Mesendoderm (in vitro differentiated cells): ENCODE measurements around the gene KDM5A.
"Not testable (repeated sequence)": the region's sequence is repeated elsewhere in the genome, so short reads cannot be mapped to it uniquely, and the experiment has no call there.

Experiments used
- DNase-seq: peaks from one replicate; pipeline ENCODE4 v3.0.0; 2013
- H2AK5ac ChIP-seq: 2 replicates; pipeline ENCODE4 v1.6.1; 2013; ENCODE audit warnings: low read length, inconsistent platforms
- H2BK120ac ChIP-seq: 2 replicates; pipeline ENCODE4 v1.6.1; 2013; ENCODE audit warnings: low read depth, mild to moderate bottlenecking, low read length, moderate library complexity, mixed read lengths
- H2BK15ac ChIP-seq: replicated peaks from 2 replicates; pipeline ENCODE4 v1.6.1; 2013; ENCODE audit warnings: low read depth, mild to moderate bottlenecking, moderate library complexity
- H2BK5ac ChIP-seq: 2 replicates; pipeline ENCODE4 v1.6.1; 2013; ENCODE audit warnings: low read length, inconsistent platforms
- H3K18ac ChIP-seq: 2 replicates; pipeline ENCODE4 v1.6.1; 2013; ENCODE audit warnings: mild to moderate bottlenecking, low read length, mixed read lengths
- H3K23ac ChIP-seq: one replicate; pipeline ENCODE4 v1.6.1; 2013; ENCODE audit warnings: low read length
- H3K27ac ChIP-seq: 2 replicates; pipeline ENCODE4 v1.5.1; 2013; ENCODE audit warnings: low read depth, mild to moderate bottlenecking, inconsistent platforms, low read length, moderate library complexity
- H3K27me3 ChIP-seq: 2 replicates; pipeline ENCODE4 v1.6.1; 2013; ENCODE audit warnings: low read length, control low read depth, mild to moderate bottlenecking, inconsistent platforms; ENCODE audit not compliant: insufficient read depth, poor library complexity
- H3K36me3 ChIP-seq: 2 replicates; pipeline ENCODE4 v1.6.1; 2013; ENCODE audit warnings: low read length, inconsistent platforms; ENCODE audit not compliant: control insufficient read depth, insufficient read depth
- H3K4ac ChIP-seq: one replicate; pipeline ENCODE4 v1.6.1; 2013; ENCODE audit warnings: low read depth, mild to moderate bottlenecking, low read length, moderate library complexity
- H3K4me1 ChIP-seq: 2 replicates; pipeline ENCODE4 v1.6.1; 2013; ENCODE audit warnings: low read depth, low read length, inconsistent platforms; ENCODE audit not compliant: control insufficient read depth
- H3K4me2 ChIP-seq: 2 replicates; pipeline ENCODE4 v1.6.1; 2013; ENCODE audit warnings: low read length
- H3K4me3 ChIP-seq: 2 replicates; pipeline ENCODE4 v1.5.1; 2013; ENCODE audit warnings: mild to moderate bottlenecking, low read length
- H3K56ac ChIP-seq: one replicate; pipeline ENCODE4 v1.6.1; 2013; ENCODE audit warnings: low read length
- H3K79me1 ChIP-seq: 2 replicates; pipeline ENCODE4 v1.6.1; 2013; ENCODE audit warnings: low read length, inconsistent platforms
- H3K79me2 ChIP-seq: 2 replicates; pipeline ENCODE4 v1.6.1; 2013; ENCODE audit warnings: mild to moderate bottlenecking, low read length; ENCODE audit not compliant: control insufficient read depth, insufficient read depth
- H3K9ac ChIP-seq: 2 replicates; pipeline ENCODE4 v1.6.1; 2013; ENCODE audit warnings: low read length, inconsistent platforms
- H4K5ac ChIP-seq: one replicate; pipeline ENCODE4 v1.6.1; 2013; ENCODE audit warnings: low read length
- H4K8ac ChIP-seq: one replicate; pipeline ENCODE4 v1.6.1; 2013; ENCODE audit warnings: low read depth, mild to moderate bottlenecking, control low read depth, low read length, moderate library complexity
- WGBS: extraction: QIAGEN DNeasy Blood & Tissue Kit; methylation state at CpG from one replicate; pipeline ENCODE4 v1.1.7; 2013; ENCODE audit warnings: low lambda C conversion rate, missing lambda C conversion rate; ENCODE audit not compliant: insufficient coverage; ENCODE audit errors: extremely low coverage; 5-methylcytosine and 5-hydroxymethylcytosine counted together

KDM5A gene

DNA sequence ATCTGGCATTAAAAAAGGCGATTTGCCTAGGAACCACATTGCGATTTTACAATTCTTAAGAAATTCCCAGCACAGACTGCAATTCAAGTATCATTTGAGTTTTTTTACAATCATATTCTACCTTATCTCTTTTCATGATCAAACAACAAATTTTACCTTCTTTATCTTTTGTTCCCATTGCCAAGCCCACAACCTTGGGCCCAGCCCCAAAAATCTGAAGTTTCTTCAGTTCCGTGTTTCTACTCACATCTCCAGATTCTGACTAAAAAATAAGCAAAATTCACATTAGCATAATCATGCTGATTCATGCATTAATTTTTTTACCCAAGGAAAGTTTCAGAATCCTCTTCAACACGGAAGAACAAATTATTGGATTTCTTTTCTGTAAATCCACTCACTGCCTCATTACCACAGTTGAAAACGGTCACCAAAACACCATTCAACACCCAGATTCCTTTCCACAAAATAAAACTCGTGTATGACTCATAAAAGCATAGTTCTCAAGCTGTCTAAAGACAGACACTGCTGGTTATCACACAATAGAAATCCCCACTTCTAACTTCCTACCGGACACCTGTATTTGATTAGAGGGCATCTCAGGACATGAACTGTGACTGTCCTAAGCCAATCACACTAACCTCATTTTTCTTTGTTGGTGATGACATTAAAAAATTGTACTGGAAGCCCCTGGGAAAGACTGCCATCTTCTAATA lies 32.7 kb downstream of the KDM5A start:
- Histone ChIP-seq H3K23ac (no peak overlapping the region), H3K4me2 (no peak overlapping the region), H3K79me2 (no peaks in the 10 kb centered on the region), H3K4me1 (no peaks in the 10 kb centered on the region), H2BK15ac (no peak overlapping the region), H3K36me3 (peaks cover 1% of the 10 kb centered on the region), H4K5ac (no peak overlapping the region), H3K4me3 (no peak overlapping the region), H2BK5ac (no peak overlapping the region), H3K56ac (no peak overlapping the region), H4K8ac (no peak overlapping the region), H3K27me3 (no peaks in the 10 kb centered on the region), H3K79me1 (no peaks in the 10 kb centered on the region), H3K27ac (no peak overlapping the region), H3K18ac (no peak overlapping the region), H2BK120ac (no peak overlapping the region), H3K9ac (no peak overlapping the region), H2AK5ac (no peak overlapping the region), H3K4ac (no peak overlapping the region)
- no CpG with 5 or more reads among the region's 7 CpGs for WGBS
- DNase-seq, result no peak

DNA sequence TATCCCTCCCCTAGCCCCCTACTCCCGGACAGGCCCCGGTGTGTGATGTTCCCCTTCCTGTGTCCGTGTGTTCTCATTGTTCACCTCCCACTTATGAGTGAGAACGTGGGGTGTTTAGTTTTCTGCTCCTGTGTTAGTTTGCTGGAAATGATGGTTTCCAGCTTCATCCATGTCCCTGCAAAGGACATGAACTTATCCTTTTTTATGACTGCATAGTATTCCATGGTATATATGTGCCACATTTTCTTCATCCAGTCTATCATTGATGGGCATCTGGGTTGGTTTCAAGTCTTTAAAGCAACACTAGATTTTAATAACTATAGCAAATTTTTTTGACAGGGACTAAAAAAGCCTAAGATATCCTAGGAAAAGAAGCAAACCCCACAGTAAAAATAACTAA lies 37.9 kb downstream of the KDM5A start:
- H3K9ac ChIP-seq, H3K79me2 ChIP-seq, H4K5ac ChIP-seq, H3K36me3 ChIP-seq, H3K27ac ChIP-seq, H3K79me1 ChIP-seq, H4K8ac ChIP-seq, H2BK120ac ChIP-seq, H3K27me3 ChIP-seq, H3K56ac ChIP-seq, H3K4ac ChIP-seq, H2BK5ac ChIP-seq, H2AK5ac ChIP-seq, H3K4me1 ChIP-seq, H2BK15ac ChIP-seq, H3K23ac ChIP-seq, H3K4me3 ChIP-seq, H3K4me2 ChIP-seq, H3K18ac ChIP-seq, DNase-seq: not testable (repeated sequence)
- no CpG with 5 or more reads among the region's 4 CpGs for WGBS

DNA sequence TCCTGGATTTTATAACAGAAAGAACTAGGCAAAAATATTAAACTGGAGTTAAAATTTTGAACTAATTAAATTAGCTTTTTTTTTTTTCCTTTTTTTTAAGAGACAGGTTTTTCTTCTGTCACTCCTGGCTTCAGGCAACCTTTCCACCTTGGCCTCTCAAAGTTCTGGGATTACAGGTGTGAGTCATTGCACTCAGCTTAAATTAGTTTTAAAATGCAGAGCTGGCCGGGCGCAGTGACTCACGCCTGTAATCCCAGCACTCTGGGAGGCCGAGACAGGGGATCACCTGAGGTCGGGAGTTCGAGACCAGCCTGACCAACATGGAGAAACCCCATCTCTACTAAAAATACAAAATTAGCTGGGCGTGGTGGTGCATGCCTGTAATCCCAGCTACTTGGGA lies 39.5 kb downstream of the KDM5A start:
- H3K18ac ChIP-seq, H3K27ac ChIP-seq, H3K4me1 ChIP-seq, H3K9ac ChIP-seq, H3K4me2 ChIP-seq, H4K8ac ChIP-seq, H4K5ac ChIP-seq, H2AK5ac ChIP-seq, H3K4me3 ChIP-seq, H3K23ac ChIP-seq, H3K56ac ChIP-seq, H2BK15ac ChIP-seq, H3K27me3 ChIP-seq, DNase-seq, H2BK5ac ChIP-seq, H3K79me2 ChIP-seq, H3K36me3 ChIP-seq, H3K79me1 ChIP-seq, H2BK120ac ChIP-seq, H3K4ac ChIP-seq: not testable (repeated sequence)
- no CpG with 5 or more reads among the region's 7 CpGs for WGBS

DNA sequence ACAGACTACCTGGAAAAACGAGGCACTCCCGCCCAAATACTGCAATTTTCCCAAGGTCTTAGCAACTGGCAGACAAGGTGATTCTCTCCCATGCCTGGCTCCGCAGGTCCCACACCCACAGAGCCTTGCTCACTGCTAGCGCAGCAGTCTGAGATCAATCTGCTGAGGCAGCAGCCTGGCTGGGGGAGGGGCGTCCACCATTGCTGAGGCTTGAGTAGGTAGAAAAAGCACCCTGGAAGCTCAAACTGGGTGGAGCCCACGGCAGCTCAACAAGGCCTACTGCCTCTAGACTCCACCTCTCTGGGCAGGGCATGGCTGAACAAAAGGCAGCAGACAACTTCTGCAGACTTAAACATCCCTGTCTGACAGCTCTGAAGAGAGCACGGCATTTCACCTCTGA lies 46.1 kb downstream of the KDM5A start:
- no CpG with 5 or more reads among the region's 7 CpGs for WGBS
- H2BK15ac ChIP-seq, H3K4me1 ChIP-seq, H3K23ac ChIP-seq, H2BK120ac ChIP-seq, H3K36me3 ChIP-seq, H3K27ac ChIP-seq, H3K79me2 ChIP-seq, H3K18ac ChIP-seq, H2BK5ac ChIP-seq, H4K5ac ChIP-seq, H3K9ac ChIP-seq, H2AK5ac ChIP-seq, H3K4ac ChIP-seq, H3K4me3 ChIP-seq, H3K4me2 ChIP-seq, H3K56ac ChIP-seq, H3K79me1 ChIP-seq, H3K27me3 ChIP-seq, H4K8ac ChIP-seq: not testable (repeated sequence)
- DNase-seq, result peak; percentile 25

DNA sequence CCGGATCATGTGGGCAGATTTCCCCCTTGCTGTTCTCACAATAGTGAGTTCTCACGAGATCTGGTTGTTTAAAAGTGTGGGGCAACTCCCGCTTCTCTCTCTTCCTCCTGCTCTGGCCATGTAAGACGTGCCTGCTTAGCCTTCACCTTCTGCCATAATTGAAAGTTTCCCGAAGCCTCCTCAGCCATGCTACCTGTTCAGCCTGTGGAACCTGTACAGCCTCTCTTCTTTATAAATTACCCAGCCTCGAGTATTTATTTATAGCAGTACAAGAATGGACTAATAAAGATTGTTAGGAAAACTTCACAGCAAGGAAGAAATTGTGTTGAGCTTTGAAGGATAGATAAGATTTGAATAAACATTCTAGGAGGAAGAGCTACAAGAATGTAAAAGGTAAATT lies 52.1 kb downstream of the KDM5A start:
- no peaks in the 10 kb centered on the region for H3K79me1 ChIP-seq
- DNase-seq, result no peak
- no peak overlapping the region for H3K18ac ChIP-seq
- no peaks in the 10 kb centered on the region for H3K27me3 ChIP-seq
- no peaks in the 10 kb centered on the region for H3K79me2 ChIP-seq
- no peak overlapping the region for H2BK15ac ChIP-seq
- no peak overlapping the region for H2BK5ac ChIP-seq
- no peak overlapping the region for H3K27ac ChIP-seq
- H3K4ac ChIP-seq, result no peak overlapping the region
- no CpG with 5 or more reads among the region's 6 CpGs for WGBS
- no peak overlapping the region for H3K23ac ChIP-seq
- no peak overlapping the region for H3K4me3 ChIP-seq
- H2AK5ac ChIP-seq, result no peak overlapping the region
- H4K5ac ChIP-seq, result no peak overlapping the region
- no peak overlapping the region for H3K4me2 ChIP-seq
- H3K56ac ChIP-seq, result no peak overlapping the region
- no peak overlapping the region for H2BK120ac ChIP-seq
- H3K9ac ChIP-seq, result no peak overlapping the region
- H3K4me1 ChIP-seq, result no peaks in the 10 kb centered on the region
- no peak overlapping the region for H4K8ac ChIP-seq
- H3K36me3 ChIP-seq, result peaks cover 2% of the 10 kb centered on the region

DNA sequence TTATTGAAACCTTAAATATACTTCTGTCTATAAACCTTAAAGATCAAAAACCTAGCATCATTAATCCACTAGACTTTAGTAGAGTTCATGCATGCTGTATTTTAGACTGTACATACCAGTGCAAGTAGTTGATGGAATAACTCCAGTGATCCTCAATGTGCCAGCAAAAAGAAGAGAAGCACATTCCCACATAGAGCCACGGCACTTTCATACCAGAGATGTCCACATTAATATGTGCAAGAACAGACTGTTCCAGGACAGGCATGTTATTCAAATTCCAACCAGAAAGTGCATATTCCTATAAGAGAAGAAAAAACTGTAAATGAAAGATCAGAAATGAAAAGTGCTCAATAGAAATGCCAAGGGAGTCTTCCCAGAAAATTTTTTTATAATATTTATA lies 55.0 kb downstream of the KDM5A start:
- Histone ChIP-seq H3K9ac (no peak overlapping the region), H3K4me1 (no peaks in the 10 kb centered on the region), H3K27ac (no peak overlapping the region), H3K56ac (no peak overlapping the region), H3K27me3 (no peaks in the 10 kb centered on the region), H2BK120ac (no peak overlapping the region), H3K79me2 (no peaks in the 10 kb centered on the region), H3K4me3 (no peak overlapping the region), H2BK15ac (no peak overlapping the region), H3K23ac (no peak overlapping the region), H2AK5ac (no peak overlapping the region), H4K5ac (no peak overlapping the region), H3K18ac (no peak overlapping the region), H2BK5ac (no peak overlapping the region), H3K4ac (no peak overlapping the region), H3K4me2 (no peak overlapping the region), H3K79me1 (no peaks in the 10 kb centered on the region), H4K8ac (no peak overlapping the region), H3K36me3 (peaks cover 3% of the 10 kb centered on the region)
- no CpG with 5 or more reads among the region's 1 CpG for WGBS
- no peak for DNase-seq
